Panc1 (cell line): ENCODE measurements around the gene MAPKAP1.

Experiments used
- POLR2AphosphoS5 ChIP-seq: IDR thresholded peaks from 2 replicates; pipeline ENCODE4 v1.6.1; 2012; ENCODE audit warnings: mild to moderate bottlenecking, low read depth, low read length, moderate library complexity
- REST ChIP-seq, 2 experiments: IDR thresholded peaks; 2 replicates each; pipeline ENCODE4 v1.6.1; 2011 to 2012; ENCODE audit warnings: low read depth in 2 of 2, control low read depth in 1 of 2, low read length in 1 of 2, mild to moderate bottlenecking in 1 of 2, moderate library complexity in 1 of 2; ENCODE audit not compliant: insufficient read depth in 1 of 2
- TCF7L2 ChIP-seq: IDR thresholded peaks from 2 replicates; pipeline ENCODE4 v1.6.1; 2011; ENCODE audit warnings: mild to moderate bottlenecking, low read depth, low read length, inconsistent platforms
- TF ChIP-seq, protein P1 (sequence below): fragments of 450-650 bp; IDR thresholded peaks from 2 replicates; pipeline ENCODE4 v1.5.1; 2017; ENCODE audit warnings: mild to moderate bottlenecking

- no peak for TF ChIP-seq TCF7L2
- TF ChIP-seq, protein P1, sequence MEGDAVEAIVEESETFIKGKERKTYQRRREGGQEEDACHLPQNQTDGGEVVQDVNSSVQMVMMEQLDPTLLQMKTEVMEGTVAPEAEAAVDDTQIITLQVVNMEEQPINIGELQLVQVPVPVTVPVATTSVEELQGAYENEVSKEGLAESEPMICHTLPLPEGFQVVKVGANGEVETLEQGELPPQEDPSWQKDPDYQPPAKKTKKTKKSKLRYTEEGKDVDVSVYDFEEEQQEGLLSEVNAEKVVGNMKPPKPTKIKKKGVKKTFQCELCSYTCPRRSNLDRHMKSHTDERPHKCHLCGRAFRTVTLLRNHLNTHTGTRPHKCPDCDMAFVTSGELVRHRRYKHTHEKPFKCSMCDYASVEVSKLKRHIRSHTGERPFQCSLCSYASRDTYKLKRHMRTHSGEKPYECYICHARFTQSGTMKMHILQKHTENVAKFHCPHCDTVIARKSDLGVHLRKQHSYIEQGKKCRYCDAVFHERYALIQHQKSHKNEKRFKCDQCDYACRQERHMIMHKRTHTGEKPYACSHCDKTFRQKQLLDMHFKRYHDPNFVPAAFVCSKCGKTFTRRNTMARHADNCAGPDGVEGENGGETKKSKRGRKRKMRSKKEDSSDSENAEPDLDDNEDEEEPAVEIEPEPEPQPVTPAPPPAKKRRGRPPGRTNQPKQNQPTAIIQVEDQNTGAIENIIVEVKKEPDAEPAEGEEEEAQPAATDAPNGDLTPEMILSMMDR: no peak
- TF ChIP-seq POLR2AphosphoS5: no peak
- TF ChIP-seq REST (IDR thresholded peaks at IDR 0.05; ENCODE audit: insufficient read depth in 1 of 2, low read depth in 2 of 2, low read length in 1 of 2): no peak
Observed at GRCh38 chr9:125462861-125463291, 244.1 kb downstream of the MAPKAP1 start.
